Panc1 (cell line): ENCODE results near the gene RBMS1. TPM values are rescaled to one million over a fixed set of nuclear protein-coding genes. Genes with fewer than 3 reads are reported as not detected.

Experiments
- ATAC-seq: fragments of 200-7000 bp; cut with Tn5 transposase; 2 replicates; pipeline ENCODE4 v1.9.1; 2020; ENCODE audit warnings: mild to moderate bottlenecking, moderate library complexity
- BruUV-seq: library from RNA; stranded (reverse); fragments of 400-500 nt; replicated peaks from 2 replicates; lab custom pipeline; 2021; lab: Mats Ljungman, UMichigan
- CTCF ChIA-PET: fragments of 300-600 bp; sonication (Branson Sonifier 250); formaldehyde crosslinking; loops from one replicate; lab custom pipeline; 2022; ENCODE audit warnings: antibody characterized with exemption; lab: Charles Lee
- POLR2A ChIA-PET: fragments of 300-600 bp; sonication (Branson Sonifier 250); formaldehyde crosslinking; loops from one replicate; lab custom pipeline; 2022; ENCODE audit warnings: antibody characterized with exemption; lab: Charles Lee
- DNase-seq: peaks from one replicate; pipeline ENCODE4 v3.0.0-alpha.2; 2010; ENCODE audit warnings: low read depth, low spot score
- H3K27ac ChIP-seq: 2 replicates; pipeline ENCODE4 v1.5.1; 2011; ENCODE audit warnings: mild to moderate bottlenecking, low read length, inconsistent platforms
- H3K27me3 ChIP-seq: fragments of 200-500 bp; sonication (Bioruptor generic); 2 replicates; pipeline ENCODE4 v1.6.0; 2014; ENCODE audit warnings: low read length, inconsistent platforms; ENCODE audit not compliant: control insufficient read depth, insufficient read depth
- H3K36me3 ChIP-seq: fragments of 200-500 bp; sonication (Bioruptor generic); 2 replicates; pipeline ENCODE4 v1.5.1; 2014; ENCODE audit warnings: inconsistent platforms, mild to moderate bottlenecking, low read length, moderate library complexity; ENCODE audit not compliant: control insufficient read depth, insufficient read depth
- H3K4me1 ChIP-seq: 2 replicates; pipeline ENCODE4 v1.5.1; 2011; ENCODE audit warnings: inconsistent platforms, mild to moderate bottlenecking, low read length, moderate library complexity; ENCODE audit not compliant: control insufficient read depth, insufficient read depth
- H3K4me3 ChIP-seq, 2 experiments: 2 replicates each; pipeline ENCODE4 v1.5.1; 2011 to 2012; ENCODE audit warnings: low read depth in 2 of 2, low read length in 2 of 2, mild to moderate bottlenecking in 2 of 2, inconsistent platforms in 1 of 2, moderate library complexity in 1 of 2
- H3K9me3 ChIP-seq: fragments of 200-500 bp; sonication (Bioruptor generic); 2 replicates; pipeline ENCODE4 v1.5.1; 2014; ENCODE audit warnings: low read depth, mild to moderate bottlenecking, inconsistent platforms, low read length, moderate library complexity; ENCODE audit not compliant: control insufficient read depth, insufficient read depth
- POLR2AphosphoS5 ChIP-seq: IDR thresholded peaks from 2 replicates; pipeline ENCODE4 v1.6.1; 2012; ENCODE audit warnings: mild to moderate bottlenecking, low read depth, low read length, moderate library complexity
- SIN3A ChIP-seq: IDR thresholded peaks from 2 replicates; pipeline ENCODE4 v1.6.1; 2012; ENCODE audit warnings: low read depth, mild to moderate bottlenecking, low read length, moderate library complexity, borderline replicate concordance; ENCODE audit not compliant: insufficient read depth
- TCF7L2 ChIP-seq: IDR thresholded peaks from 2 replicates; pipeline ENCODE4 v1.6.1; 2011; ENCODE audit warnings: mild to moderate bottlenecking, low read depth, low read length, inconsistent platforms
- in situ Hi-C: cut with HindIII; loops from 2 replicates; pipeline ENCODE4 v1.10.0; 2016; ENCODE audit warnings: low sequenced_read_pairs, low pct_unique_long_range_greater_than_20kb
- intact Hi-C: fragments of 100-400 bp; cut with micrococcal nuclease; formaldehyde crosslinking; loops from one replicate; pipeline ENCODE4 v1.10.0; 2022; ENCODE audit not compliant: unreplicated experiment
- total RNA-seq: library from RNA; stranded (reverse); gene quantifications from one replicate; pipeline ENCODE4 v1.2.1, GENCODE V29; 2021; ENCODE audit not compliant: unreplicated experiment
- TF ChIP-seq, protein P1 (sequence below), 2 experiments: IDR thresholded peaks; 2 replicates each; pipeline ENCODE4 v1.6.1; 2011 to 2012; ENCODE audit warnings: low read depth in 2 of 2, control low read depth in 1 of 2, low read length in 1 of 2, mild to moderate bottlenecking in 1 of 2, moderate library complexity in 1 of 2; ENCODE audit not compliant: insufficient read depth in 1 of 2
- TF ChIP-seq, protein P2 (sequence below): fragments of 450-650 bp; IDR thresholded peaks from 2 replicates; pipeline ENCODE4 v1.5.1; 2017; ENCODE audit warnings: mild to moderate bottlenecking

The RBMS1 gene
- total RNA-seq, 1 experiment from 2014 or later = 67.0 TPM

DNA sequence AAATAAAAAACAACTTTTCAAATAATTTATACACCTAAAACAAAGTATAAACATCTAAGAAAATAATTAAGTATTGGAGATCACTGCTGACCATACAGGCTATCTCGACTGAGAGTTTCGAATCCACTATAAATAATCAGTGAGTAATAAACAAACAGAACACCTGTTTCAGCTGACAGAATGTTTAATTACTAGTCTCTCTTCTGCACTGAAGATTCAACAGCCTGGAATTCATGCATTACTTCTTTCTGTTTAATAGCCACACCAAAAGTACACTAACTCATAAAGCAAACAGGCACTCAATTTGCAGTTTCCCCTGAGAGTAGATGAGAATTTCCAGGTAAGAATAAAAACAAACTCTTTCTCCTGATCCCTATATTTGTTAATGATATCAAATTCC is 138.5 kb downstream of the RBMS1 start:
- H3K4me1 ChIP-seq = no peaks in the 10 kb centered on the region
- CTCF ChIA-PET = no interaction called here
- in situ Hi-C loops = no loop called here
- intact Hi-C loops = no loop called here
- H3K9me3 ChIP-seq = no peaks in the 10 kb centered on the region
- POLR2A ChIA-PET = no interaction called here
- H3K4me3 ChIP-seq = no peak overlapping the region
- no peaks in the 10 kb centered on the region for H3K36me3 ChIP-seq
- TF ChIP-seq, protein P1, sequence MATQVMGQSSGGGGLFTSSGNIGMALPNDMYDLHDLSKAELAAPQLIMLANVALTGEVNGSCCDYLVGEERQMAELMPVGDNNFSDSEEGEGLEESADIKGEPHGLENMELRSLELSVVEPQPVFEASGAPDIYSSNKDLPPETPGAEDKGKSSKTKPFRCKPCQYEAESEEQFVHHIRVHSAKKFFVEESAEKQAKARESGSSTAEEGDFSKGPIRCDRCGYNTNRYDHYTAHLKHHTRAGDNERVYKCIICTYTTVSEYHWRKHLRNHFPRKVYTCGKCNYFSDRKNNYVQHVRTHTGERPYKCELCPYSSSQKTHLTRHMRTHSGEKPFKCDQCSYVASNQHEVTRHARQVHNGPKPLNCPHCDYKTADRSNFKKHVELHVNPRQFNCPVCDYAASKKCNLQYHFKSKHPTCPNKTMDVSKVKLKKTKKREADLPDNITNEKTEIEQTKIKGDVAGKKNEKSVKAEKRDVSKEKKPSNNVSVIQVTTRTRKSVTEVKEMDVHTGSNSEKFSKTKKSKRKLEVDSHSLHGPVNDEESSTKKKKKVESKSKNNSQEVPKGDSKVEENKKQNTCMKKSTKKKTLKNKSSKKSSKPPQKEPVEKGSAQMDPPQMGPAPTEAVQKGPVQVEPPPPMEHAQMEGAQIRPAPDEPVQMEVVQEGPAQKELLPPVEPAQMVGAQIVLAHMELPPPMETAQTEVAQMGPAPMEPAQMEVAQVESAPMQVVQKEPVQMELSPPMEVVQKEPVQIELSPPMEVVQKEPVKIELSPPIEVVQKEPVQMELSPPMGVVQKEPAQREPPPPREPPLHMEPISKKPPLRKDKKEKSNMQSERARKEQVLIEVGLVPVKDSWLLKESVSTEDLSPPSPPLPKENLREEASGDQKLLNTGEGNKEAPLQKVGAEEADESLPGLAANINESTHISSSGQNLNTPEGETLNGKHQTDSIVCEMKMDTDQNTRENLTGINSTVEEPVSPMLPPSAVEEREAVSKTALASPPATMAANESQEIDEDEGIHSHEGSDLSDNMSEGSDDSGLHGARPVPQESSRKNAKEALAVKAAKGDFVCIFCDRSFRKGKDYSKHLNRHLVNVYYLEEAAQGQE (IDR thresholded peaks at IDR 0.05; ENCODE audit: insufficient read depth in 1 of 2, low read depth in 2 of 2, low read length in 1 of 2) = no peak
- TF ChIP-seq, protein P2, sequence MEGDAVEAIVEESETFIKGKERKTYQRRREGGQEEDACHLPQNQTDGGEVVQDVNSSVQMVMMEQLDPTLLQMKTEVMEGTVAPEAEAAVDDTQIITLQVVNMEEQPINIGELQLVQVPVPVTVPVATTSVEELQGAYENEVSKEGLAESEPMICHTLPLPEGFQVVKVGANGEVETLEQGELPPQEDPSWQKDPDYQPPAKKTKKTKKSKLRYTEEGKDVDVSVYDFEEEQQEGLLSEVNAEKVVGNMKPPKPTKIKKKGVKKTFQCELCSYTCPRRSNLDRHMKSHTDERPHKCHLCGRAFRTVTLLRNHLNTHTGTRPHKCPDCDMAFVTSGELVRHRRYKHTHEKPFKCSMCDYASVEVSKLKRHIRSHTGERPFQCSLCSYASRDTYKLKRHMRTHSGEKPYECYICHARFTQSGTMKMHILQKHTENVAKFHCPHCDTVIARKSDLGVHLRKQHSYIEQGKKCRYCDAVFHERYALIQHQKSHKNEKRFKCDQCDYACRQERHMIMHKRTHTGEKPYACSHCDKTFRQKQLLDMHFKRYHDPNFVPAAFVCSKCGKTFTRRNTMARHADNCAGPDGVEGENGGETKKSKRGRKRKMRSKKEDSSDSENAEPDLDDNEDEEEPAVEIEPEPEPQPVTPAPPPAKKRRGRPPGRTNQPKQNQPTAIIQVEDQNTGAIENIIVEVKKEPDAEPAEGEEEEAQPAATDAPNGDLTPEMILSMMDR = no peak
- TF ChIP-seq SIN3A (no peak), TCF7L2 (no peak)
- H3K27me3 ChIP-seq = no peaks in the 10 kb centered on the region
- BruUV-seq = no TSS peak
- H3K27ac ChIP-seq = no peak overlapping the region
- no peak for DNase-seq
- no peak for ATAC-seq

DNA sequence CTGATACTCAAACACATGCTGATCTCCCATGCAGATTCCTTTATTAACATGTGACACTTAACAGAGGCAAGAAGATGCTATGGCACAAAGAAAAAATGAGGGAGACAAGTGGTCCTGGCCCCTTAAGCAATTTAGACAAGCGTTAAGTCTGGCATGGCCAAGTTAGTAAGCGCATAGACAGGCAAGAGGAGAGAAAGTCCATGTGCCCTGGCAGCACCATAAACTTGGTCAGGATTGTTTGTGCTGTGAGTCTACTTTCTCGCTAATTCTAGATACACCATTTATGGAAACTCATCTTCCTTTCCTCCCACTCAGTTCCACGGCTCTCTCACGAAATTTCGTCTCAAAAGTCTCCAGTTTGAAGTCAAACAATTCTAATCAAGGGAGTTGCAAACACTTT is 138.9 kb downstream of the RBMS1 start:
- intact Hi-C loops = no loop called here
- Histone ChIP-seq H3K27me3 (no peaks in the 10 kb centered on the region), H3K4me3 (no peak overlapping the region), H3K4me1 (no peaks in the 10 kb centered on the region), H3K27ac (no peak overlapping the region), H3K9me3 (no peaks in the 10 kb centered on the region), H3K36me3 (no peaks in the 10 kb centered on the region)
- no peak for ATAC-seq
- BruUV-seq = no TSS peak
- ChIA-PET CTCF (no interaction called here), POLR2A (no interaction called here)
- TF ChIP-seq, protein P2 = no peak
- no peak for TF ChIP-seq POLR2AphosphoS5
- TF ChIP-seq, protein P1 (IDR thresholded peaks at IDR 0.05; ENCODE audit: insufficient read depth in 1 of 2, low read depth in 2 of 2, low read length in 1 of 2) = no peak
- no peak for TF ChIP-seq TCF7L2
- no peak for TF ChIP-seq SIN3A
- in situ Hi-C loops = no loop called here
- DNase-seq = no peak
